ENCODE data around the gene PYGO2.

DNA sequence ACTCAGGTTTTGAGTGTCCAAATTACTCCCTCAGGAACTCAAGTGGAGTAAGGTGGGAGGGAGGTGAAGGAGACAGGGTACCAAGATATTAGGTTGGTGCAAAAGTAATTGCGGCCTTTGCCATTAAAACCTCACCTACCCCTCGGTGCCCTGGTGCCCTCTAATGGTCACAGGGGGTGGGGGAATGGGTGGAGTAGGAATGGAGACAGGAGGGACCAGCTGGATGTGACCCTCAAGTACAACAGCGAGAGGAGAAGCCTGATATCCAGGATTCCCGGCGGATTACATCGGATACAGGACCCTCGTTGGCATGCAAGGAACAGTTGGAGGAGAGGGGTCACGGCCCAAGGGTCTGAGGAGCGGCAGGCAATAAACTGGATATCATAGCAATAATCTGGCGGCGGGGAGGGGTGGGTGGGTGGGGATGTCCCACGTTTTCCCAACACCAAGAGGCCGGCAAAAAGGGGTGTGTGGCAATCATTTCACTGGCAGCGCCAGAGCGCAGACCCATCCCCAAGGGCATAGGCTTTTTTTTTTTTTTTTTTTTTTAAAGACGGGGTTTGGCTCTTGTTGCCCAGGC, 36.7 kb upstream of the PYGO2 start:
- TF ChIP-seq POLR2A (IDR thresholded peaks at IDR 0.05), result no peak
- TF ChIP-seq, protein P1, sequence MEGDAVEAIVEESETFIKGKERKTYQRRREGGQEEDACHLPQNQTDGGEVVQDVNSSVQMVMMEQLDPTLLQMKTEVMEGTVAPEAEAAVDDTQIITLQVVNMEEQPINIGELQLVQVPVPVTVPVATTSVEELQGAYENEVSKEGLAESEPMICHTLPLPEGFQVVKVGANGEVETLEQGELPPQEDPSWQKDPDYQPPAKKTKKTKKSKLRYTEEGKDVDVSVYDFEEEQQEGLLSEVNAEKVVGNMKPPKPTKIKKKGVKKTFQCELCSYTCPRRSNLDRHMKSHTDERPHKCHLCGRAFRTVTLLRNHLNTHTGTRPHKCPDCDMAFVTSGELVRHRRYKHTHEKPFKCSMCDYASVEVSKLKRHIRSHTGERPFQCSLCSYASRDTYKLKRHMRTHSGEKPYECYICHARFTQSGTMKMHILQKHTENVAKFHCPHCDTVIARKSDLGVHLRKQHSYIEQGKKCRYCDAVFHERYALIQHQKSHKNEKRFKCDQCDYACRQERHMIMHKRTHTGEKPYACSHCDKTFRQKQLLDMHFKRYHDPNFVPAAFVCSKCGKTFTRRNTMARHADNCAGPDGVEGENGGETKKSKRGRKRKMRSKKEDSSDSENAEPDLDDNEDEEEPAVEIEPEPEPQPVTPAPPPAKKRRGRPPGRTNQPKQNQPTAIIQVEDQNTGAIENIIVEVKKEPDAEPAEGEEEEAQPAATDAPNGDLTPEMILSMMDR (IDR thresholded peaks at IDR 0.05), result no peak

Measured in prostate gland (tissue), 2 donors.